Astrocyte (in vitro differentiated cells and primary cell): ENCODE data around the gene CLEC16A. TPM values are rescaled to one million over a fixed set of nuclear protein-coding genes. Genes with fewer than 3 reads are reported as not detected.
A peak's percentile ranks its signal among the peaks of the same experiment; 100 is the strongest.

Source experiments
- DNase-seq: peaks from one replicate; pipeline ENCODE4 v3.0.0-alpha.2; 2010; ENCODE audit warnings: low read depth
- FAIRE-seq: peaks from 2 replicates; lab custom pipeline; 2011; peaks lifted over from hg19 to GRCh38; lab: Jason Lieb, UNC
- H2AFZ ChIP-seq: 2 replicates; pipeline ENCODE4 v1.6.0; 2012; ENCODE audit warnings: low read depth, low read length, inconsistent platforms
- H3K27ac ChIP-seq: 2 replicates; pipeline ENCODE4 v1.5.1; 2011; ENCODE audit warnings: low read depth, low read length, inconsistent platforms
- H3K27me3 ChIP-seq: 2 replicates; pipeline ENCODE4 v1.6.0; 2011; ENCODE audit warnings: low read length, inconsistent platforms; ENCODE audit not compliant: insufficient read depth
- H3K36me3 ChIP-seq: 2 replicates; pipeline ENCODE4 v1.5.1; 2011; ENCODE audit warnings: low read length, inconsistent platforms; ENCODE audit not compliant: insufficient read depth
- H3K4me1 ChIP-seq: 2 replicates; pipeline ENCODE4 v1.5.1; 2011; ENCODE audit warnings: low read length, inconsistent platforms; ENCODE audit not compliant: insufficient read depth
- H3K4me2 ChIP-seq: 2 replicates; pipeline ENCODE4 v1.6.0; 2012; ENCODE audit warnings: low read length, inconsistent platforms
- H3K4me3 ChIP-seq: 2 replicates; pipeline ENCODE4 v1.5.1; 2011; ENCODE audit warnings: low read depth, mild to moderate bottlenecking, low read length, inconsistent platforms; ENCODE audit not compliant: insufficient read depth
- H3K79me2 ChIP-seq: 2 replicates; pipeline ENCODE4 v1.6.0; 2012; ENCODE audit warnings: mild to moderate bottlenecking, low read length, inconsistent platforms; ENCODE audit not compliant: insufficient read depth
- H3K9ac ChIP-seq: 2 replicates; pipeline ENCODE4 v1.6.0; 2012; ENCODE audit warnings: mild to moderate bottlenecking, low read length, inconsistent platforms
- H3K9me3 ChIP-seq: 2 replicates; pipeline ENCODE4 v1.5.1; 2012; ENCODE audit warnings: low read depth, mild to moderate bottlenecking, low read length, inconsistent platforms; ENCODE audit not compliant: insufficient read depth
- H4K20me1 ChIP-seq: 2 replicates; pipeline ENCODE4 v1.6.0; 2012; ENCODE audit warnings: low read length, inconsistent platforms; ENCODE audit not compliant: insufficient read depth
- H3K27ac Mint-ChIP-seq: one replicate; pipeline ENCODE4 v1.8.0; 2021; ENCODE audit warnings: mild to moderate bottlenecking, mixed read lengths; ENCODE audit not compliant: unreplicated experiment
- H3K27me3 Mint-ChIP-seq: one replicate; pipeline ENCODE4 v1.8.0; 2021; ENCODE audit warnings: low read depth, mixed read lengths; ENCODE audit not compliant: unreplicated experiment
- H3K36me3 Mint-ChIP-seq: one replicate; pipeline ENCODE4 v1.8.0; 2021; ENCODE audit warnings: low read depth, mixed read lengths; ENCODE audit not compliant: unreplicated experiment
- H3K4me1 Mint-ChIP-seq: one replicate; pipeline ENCODE4 v1.8.0; 2021; ENCODE audit warnings: low read depth, mixed read lengths; ENCODE audit not compliant: unreplicated experiment
- H3K4me3 Mint-ChIP-seq: one replicate; pipeline ENCODE4 v1.8.0; 2021; ENCODE audit warnings: mild to moderate bottlenecking, moderate library complexity, mixed read lengths; ENCODE audit not compliant: unreplicated experiment
- H3K9me3 Mint-ChIP-seq: one replicate; pipeline ENCODE4 v1.8.0; 2021; ENCODE audit warnings: mild to moderate bottlenecking, mixed read lengths; ENCODE audit not compliant: unreplicated experiment
- EZH2 ChIP-seq: IDR thresholded peaks from 2 replicates; pipeline ENCODE4 v1.6.1; 2012; ENCODE audit warnings: mild to moderate bottlenecking, low read length, inconsistent platforms; ENCODE audit not compliant: insufficient read depth
- total RNA-seq: library from RNA; stranded (reverse); gene quantifications from 2 replicates; pipeline ENCODE4 v1.2.1, GENCODE V29; 2021
- TF ChIP-seq, protein P1 (sequence below): IDR thresholded peaks from 2 replicates; pipeline ENCODE4 v1.5.1; 2011; ENCODE audit warnings: low read depth, mild to moderate bottlenecking, inconsistent platforms, low read length, moderate library complexity; ENCODE audit not compliant: insufficient read depth

CLEC16A gene
- total RNA-seq, 1 donor from 2014 or later = 31.7 TPM

- Histone ChIP-seq H3K9me3 (no peaks in the 10 kb centered on the region), H3K27me3 (no peaks in the 10 kb centered on the region), H2AFZ (no peak overlapping the region), H3K4me2 (no peak overlapping the region), H3K79me2 (no peaks in the 10 kb centered on the region), H3K4me3 (no peak overlapping the region), H3K9ac (no peak overlapping the region), H3K27ac (no peak overlapping the region), H4K20me1 (no peaks in the 10 kb centered on the region), H3K36me3 (peaks cover 5% of the 10 kb centered on the region), H3K4me1 (no peaks in the 10 kb centered on the region)
- TF ChIP-seq EZH2 = no peak
- TF ChIP-seq, protein P1, sequence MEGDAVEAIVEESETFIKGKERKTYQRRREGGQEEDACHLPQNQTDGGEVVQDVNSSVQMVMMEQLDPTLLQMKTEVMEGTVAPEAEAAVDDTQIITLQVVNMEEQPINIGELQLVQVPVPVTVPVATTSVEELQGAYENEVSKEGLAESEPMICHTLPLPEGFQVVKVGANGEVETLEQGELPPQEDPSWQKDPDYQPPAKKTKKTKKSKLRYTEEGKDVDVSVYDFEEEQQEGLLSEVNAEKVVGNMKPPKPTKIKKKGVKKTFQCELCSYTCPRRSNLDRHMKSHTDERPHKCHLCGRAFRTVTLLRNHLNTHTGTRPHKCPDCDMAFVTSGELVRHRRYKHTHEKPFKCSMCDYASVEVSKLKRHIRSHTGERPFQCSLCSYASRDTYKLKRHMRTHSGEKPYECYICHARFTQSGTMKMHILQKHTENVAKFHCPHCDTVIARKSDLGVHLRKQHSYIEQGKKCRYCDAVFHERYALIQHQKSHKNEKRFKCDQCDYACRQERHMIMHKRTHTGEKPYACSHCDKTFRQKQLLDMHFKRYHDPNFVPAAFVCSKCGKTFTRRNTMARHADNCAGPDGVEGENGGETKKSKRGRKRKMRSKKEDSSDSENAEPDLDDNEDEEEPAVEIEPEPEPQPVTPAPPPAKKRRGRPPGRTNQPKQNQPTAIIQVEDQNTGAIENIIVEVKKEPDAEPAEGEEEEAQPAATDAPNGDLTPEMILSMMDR = no peak
- FAIRE-seq (no peak), DNase-seq (no peak)
- peaks cover 35% of the 10 kb centered on the region for H3K36me3 Mint-ChIP-seq
- H3K27ac Mint-ChIP-seq = peak overlapping the region; percentile 41
- H3K9me3 Mint-ChIP-seq = no peaks in the 10 kb centered on the region
- H3K4me3 Mint-ChIP-seq = no peak overlapping the region
- H3K4me1 Mint-ChIP-seq = peaks cover 21% of the 10 kb centered on the region
- H3K27me3 Mint-ChIP-seq = no peaks in the 10 kb centered on the region
Measured at GRCh38 chr16:11056993-11057649, 112.8 kb downstream of the CLEC16A start.

- H3K27ac Mint-ChIP-seq = no peak overlapping the region
- Histone ChIP-seq H3K4me2 (no peak overlapping the region), H3K36me3 (peaks cover 5% of the 10 kb centered on the region), H3K9ac (no peak overlapping the region), H3K9me3 (no peaks in the 10 kb centered on the region), H3K4me1 (no peaks in the 10 kb centered on the region), H3K27ac (no peak overlapping the region), H3K79me2 (no peaks in the 10 kb centered on the region), H3K4me3 (no peak overlapping the region), H4K20me1 (no peaks in the 10 kb centered on the region), H2AFZ (no peak overlapping the region), H3K27me3 (no peaks in the 10 kb centered on the region)
- no peaks in the 10 kb centered on the region for H3K27me3 Mint-ChIP-seq
- TF ChIP-seq, protein P1 = no peak
- TF ChIP-seq EZH2 = no peak
- H3K4me1 Mint-ChIP-seq = peaks cover 22% of the 10 kb centered on the region
- no peak for DNase-seq
- FAIRE-seq = no peak
- peaks cover 29% of the 10 kb centered on the region for H3K36me3 Mint-ChIP-seq
- H3K4me3 Mint-ChIP-seq = no peak overlapping the region
- H3K9me3 Mint-ChIP-seq = no peaks in the 10 kb centered on the region
Measured at GRCh38 chr16:11057711-11058345, 113.5 kb downstream of the CLEC16A start.

- Histone ChIP-seq H3K4me3 (no peak overlapping the region), H4K20me1 (no peaks in the 10 kb centered on the region), H3K36me3 (peaks cover 5% of the 10 kb centered on the region), H3K79me2 (no peaks in the 10 kb centered on the region), H3K9me3 (no peaks in the 10 kb centered on the region), H3K4me1 (no peaks in the 10 kb centered on the region), H3K27me3 (no peaks in the 10 kb centered on the region), H3K4me2 (no peak overlapping the region), H2AFZ (no peak overlapping the region), H3K27ac (no peak overlapping the region), H3K9ac (no peak overlapping the region)
- H3K27me3 Mint-ChIP-seq = no peaks in the 10 kb centered on the region
- H3K4me3 Mint-ChIP-seq = no peak overlapping the region
- TF ChIP-seq EZH2 = no peak
- TF ChIP-seq, protein P1 = no peak
- H3K4me1 Mint-ChIP-seq = peaks cover 22% of the 10 kb centered on the region
- FAIRE-seq = no peak
- H3K9me3 Mint-ChIP-seq = no peaks in the 10 kb centered on the region
- H3K36me3 Mint-ChIP-seq = peaks cover 22% of the 10 kb centered on the region
- H3K27ac Mint-ChIP-seq = no peak overlapping the region
- DNase-seq = no peak
Measured at GRCh38 chr16:11058832-11059231, 114.5 kb downstream of the CLEC16A start.
